Stromal cell of bone marrow (primary cell): ENCODE data around the gene ZNF507.
"Not testable (repeated sequence)": the region's sequence is repeated elsewhere in the genome, so short reads cannot be mapped to it uniquely, and the experiment has no call there.

Experiments used
- DNase-seq: peaks from one replicate; pipeline ENCODE4 v3.0.0-alpha.2; 2012; ENCODE audit warnings: low read depth

Gene ZNF507

DNA sequence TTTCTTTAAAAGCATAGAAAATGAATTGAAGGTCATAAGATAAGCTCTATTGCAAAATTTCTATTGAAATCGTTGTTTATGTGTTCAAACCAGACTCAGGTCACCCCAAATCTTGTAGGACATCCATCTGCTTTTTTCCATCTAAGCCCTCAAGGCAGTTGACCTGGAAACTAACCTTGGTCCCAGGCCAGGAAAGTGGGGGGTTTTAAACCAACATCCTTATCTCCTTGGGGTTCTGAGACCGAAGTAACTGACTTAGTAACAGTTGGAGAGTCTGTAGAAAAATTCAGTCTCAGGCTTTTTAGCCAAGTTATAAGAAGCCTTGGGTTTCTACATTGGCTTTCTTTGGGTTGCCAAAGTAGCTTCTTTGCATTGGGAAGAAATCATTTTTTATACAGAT, 23.4 kb downstream of the ZNF507 start:
- no peak for DNase-seq

GRCh38 chr19:32372726-32373517, 27.5 kb downstream of the ZNF507 start:
- DNase-seq = no peak

DNA sequence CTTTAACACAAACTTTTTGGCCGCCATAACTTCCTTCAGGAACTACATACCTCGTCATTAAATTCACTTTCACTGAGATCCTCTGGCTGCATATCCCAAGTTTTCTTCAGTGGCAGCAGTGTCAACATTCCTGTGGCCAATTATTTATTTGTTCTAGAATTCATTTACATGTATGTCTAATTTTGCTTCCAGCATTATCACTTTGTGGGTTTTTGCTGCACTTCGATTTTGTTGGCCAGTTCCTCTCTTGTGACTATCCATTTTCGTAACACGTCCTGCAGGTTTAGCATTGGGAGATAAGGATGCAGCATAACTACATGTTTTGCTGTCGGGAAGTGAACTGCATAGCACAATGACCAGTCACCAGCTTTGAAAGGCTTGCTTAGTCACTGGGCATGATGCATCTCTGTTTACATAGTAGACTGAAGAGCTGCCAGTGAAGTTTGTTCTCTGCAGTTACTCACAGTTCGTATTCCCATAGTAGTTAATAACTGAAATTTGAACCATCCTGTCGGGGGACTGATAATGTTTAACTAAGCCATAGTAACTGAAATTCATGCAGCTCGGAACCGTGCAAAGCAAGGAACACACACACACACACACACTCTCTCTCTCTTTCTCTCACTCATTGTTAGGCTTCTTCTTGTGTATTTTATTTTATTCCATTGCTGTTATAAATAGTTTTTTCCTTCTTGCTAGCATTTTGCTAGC, 28.3 kb downstream of the ZNF507 start:
- DNase-seq = peak; percentile 96

- DNase-seq = not testable (repeated sequence)
Observed at GRCh38 chr19:32374362-32374761, 29.0 kb downstream of the ZNF507 start.

DNA sequence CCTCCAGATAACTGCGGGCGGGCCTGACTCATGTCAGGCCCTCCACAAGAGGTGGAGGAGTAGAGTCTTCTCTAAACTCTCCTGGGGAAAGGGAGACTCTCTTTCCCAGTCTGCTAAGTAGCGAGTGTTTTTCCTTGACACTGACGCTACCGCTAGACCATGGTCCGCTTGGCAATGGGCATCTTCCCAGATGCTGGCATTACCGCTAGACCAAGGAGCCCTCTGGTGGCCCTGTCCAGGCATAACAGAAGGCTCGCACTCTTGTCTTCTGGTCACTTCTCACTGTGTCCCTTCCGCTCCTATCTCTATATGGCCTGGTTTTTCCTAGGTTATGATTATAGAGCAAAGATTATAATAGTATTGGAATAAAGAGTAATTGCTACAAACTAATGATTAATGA, 31.7 kb downstream of the ZNF507 start:
- DNase-seq = not testable (repeated sequence)

DNA sequence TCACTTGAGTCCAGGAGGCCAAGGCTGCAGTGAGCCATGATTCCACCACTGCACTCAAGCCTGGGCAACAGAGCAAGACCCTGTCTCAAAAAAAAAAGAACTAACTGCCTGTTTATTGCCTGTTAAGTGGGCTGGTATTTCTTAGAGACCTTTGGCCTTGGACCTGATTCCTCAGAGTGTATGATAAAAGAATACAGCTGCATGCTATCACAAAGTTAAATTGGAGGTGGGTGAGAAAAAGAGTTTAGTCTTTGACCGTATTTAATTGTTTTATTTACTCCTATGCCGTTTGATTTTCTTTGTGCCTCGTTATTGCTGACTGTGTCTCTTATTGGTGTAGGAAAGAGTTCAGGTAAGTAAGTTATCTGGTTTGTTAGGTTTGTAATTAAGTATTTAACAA, 34.9 kb downstream of the ZNF507 start:
- no peak for DNase-seq

DNA sequence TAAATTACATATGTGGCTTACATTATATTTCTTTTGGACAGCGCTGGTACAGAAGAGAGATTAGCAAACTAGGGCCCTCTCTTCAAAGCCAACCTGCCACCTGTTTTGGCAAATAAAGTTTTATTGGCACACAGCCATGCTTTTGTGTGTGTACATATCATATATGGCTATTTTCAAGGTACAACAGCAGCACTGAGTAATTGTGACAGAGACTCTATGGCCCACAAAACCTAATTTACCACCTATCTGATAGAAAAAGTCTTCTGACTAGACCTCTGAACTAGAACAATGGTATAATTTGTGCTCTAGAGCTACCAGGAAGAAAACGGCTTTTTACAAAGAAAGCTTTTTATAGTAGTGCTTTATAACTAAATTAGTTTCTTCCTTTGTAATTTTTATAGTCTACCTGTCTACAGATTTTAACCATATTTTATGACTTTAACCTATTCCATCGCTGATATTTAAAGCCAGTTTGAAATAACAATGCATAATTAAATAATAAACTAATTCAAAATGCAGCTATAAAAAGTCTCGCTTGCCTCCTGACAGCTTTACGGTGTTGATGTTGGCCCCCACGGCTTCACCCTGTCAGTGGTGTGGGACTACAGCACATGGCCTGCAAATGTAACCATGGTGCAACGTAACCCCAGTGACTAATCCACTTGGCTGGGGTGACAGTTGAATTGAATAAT, 42.4 kb downstream of the ZNF507 start:
- peak; percentile 49 for DNase-seq

DNA sequence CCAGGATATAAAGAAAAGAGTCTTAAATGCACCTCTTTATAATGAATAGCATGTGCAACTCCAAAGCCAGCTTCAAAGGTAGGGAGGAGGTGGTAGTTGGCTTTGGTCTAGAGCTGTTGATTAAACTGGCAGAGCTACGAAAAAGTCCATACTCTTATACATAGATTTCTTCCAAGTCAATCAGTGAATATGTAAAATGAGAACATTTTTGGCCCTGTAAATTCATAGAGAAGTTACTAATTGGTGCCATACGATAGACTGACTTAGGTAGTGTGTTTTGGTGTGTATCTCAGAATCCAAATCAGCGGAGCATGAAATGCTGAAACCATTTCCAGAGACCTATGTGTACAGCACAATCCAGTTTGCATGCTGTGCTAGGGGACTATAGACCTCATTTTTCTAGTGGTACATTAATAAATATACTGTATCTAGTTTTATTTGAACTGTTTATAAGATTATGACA, 43.0 kb downstream of the ZNF507 start:
- DNase-seq = no peak

DNA sequence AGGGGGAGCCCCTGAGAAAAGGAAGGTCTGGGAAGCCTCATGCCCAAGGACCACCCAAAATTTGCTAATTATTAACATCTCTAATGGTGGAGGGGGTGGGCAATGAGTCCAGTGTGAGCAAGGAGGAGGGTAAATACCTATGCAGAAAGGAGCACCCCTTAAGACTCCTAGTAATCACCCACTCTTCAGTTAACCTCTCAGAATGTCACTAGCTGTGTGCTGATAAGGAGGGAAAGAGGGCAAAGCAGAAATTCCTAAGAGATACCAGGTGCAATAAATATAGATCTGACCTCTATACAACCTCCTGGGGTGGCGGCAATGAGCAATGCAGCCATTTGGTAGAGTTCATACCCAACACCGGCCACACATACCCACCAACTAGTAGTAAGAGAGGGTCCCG, 47.5 kb downstream of the ZNF507 start:
- no peak for DNase-seq

- no peak for DNase-seq
Observed at GRCh38 chr19:32396046-32396652, 50.7 kb downstream of the ZNF507 start.

DNA sequence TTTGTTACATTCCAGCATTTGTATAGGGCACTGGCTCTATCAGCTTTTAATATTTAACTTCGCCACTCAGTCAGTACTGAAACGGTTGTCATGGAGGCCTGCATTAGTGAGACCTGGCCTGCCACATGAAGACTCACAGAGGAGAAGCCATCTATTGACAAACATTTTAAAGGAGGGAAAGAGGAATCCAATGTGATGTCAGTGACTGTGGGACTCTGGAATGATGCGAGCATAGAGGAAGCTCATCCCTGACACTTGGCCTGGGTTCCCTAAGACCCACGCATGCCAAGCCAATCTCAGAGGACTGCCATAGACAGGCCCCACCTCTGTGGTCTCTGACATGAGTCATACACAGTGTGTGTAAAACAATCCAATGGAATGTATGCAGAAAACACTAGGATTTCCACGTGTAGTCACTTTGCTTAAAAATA, 52.3 kb downstream of the ZNF507 start:
- peak; percentile 54 for DNase-seq

GRCh38 chr19:32401992-32402391, 56.6 kb downstream of the ZNF507 start:
- no peak for DNase-seq

DNA sequence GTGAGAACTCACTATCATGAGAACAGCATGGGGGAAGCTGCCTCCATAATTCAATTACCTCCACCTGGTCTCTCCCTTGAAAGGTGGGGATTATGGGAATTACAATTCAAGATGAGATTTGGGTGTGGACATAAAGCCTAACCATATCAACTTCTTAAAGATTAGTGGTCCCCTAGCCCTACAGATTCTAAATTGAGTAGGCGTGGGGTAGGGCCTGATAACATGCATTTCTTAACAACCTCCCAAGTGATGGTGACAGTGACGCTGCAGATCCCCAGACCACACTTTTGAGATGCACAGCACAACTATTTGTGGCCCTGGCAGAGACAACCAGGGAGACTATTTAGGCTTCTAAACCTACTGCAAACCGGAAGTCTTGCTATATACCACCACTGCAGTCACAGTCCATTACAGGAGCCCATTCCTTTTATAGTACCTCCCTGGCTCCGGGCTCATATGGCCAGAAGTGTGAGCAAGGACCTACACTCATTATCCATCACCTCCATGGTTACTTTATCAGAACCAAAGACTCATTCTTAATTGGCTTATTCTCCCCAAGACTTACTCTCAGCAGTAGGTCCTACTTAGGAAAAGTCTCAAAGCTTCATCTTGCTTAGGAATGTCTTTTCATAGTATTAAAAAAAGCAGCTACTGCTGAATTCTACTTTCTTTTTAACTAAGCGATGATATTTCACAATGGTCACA, 58.0 kb downstream of the ZNF507 start:
- no peak for DNase-seq

DNA sequence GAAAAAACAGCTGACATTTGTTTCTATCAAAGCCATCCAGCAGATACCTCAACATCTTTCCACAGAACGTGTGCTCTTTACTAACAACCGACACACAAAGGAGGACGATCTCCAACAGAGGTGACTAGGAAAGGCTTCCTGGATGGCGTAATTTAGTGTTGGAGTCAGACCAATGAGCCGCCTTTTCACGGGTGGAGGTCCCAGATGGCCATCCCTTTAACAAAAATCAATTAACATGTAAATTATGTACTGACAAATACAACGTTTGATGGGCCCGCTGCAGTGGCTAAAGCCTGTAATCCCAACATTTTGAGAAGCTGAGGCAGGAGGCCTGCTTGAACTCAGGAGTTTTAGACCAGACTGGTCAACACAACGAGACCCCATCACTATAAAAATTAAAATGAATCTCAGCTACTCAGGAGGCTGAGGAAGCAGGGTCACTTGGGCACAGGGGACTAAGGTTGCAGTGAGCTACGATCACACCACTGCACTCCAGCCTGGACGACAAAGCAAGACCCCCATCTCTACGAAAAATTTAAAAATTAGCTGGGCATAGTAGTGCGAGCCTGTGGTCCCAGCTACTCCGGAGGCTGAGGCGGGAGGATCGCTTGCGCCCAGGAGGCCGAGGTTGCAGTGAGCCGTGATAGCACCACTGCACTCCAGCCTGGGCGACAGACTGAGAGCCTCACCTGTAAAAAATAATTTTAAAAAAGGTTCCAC, 59.0 kb downstream of the ZNF507 start:
- DNase-seq = no peak

DNA sequence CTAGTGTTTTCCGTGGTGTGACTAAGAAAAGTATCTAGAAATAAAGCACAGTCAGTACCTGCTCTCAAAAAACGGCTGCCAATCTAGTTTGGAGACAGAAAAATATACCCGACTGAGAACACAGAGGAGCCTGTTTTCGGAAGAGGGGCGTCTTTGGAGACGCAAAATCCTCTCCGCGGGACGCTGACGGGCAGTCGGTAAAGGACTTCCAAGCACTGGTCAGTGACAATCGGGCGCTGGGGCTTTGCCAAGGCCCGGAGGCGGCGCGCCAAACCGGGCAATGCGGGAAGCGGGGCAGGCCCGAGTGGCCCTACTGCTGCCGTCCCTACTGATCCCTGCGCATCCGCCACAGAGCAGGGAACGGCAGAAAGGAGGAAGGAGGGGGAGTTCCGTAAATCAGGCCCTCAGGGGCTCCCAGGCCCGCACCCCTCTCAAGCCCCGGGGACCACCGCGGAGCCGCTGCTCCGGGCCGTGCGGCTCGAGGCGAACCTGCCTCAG, 59.6 kb downstream of the ZNF507 start:
- DNase-seq = no peak

DNA sequence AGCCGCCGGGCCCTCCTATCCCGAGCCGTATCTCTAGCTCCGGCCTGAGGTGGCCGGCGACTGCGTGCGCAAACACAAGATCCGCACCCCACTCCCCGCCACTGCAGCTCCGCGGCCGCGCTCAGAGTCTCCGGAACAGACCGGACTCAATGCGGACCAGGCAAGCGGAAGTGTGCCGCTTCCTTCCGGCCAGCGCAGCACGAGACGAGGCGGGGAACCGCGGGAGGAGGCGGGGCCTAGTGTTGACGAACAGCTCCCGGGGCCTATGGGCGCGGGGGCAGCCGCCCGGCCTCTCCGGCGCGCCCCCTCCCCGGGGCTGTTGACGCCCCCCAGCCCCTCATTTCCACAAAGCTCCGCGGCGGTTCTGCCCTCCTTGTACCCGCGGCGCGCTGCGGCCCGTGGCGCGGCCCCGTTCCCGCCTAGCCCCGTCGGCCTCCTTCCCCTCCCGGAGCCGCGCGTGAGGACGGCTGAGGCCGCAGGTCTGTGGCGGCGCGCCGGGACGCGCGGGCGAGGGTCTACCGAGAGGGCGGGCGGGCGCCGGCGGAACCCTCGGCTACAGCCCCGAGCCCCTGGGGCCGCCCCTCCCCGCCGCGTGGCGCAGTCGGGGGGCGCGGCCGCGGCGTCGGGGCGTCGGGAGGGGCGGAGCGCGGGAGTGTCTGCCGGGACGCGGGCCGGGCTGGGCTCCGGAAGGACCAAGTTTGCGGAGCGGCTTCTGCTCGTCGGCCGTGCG, 60.2 kb downstream of the ZNF507 start, which contains the start of gene DPY19L3:
TSS of gene DPY19L3 (plus strand) at position 340 of the 730 bp plus-strand sequence. CDS start 2,484 bp downstream, outside the sequence.
- peak; percentile 83 for DNase-seq

- no peak for DNase-seq
Observed at GRCh38 chr19:32406161-32407003, 61.0 kb downstream of the ZNF507 start.

GRCh38 chr19:32407004-32407992, 61.9 kb downstream of the ZNF507 start:
- no peak for DNase-seq
